ENCODE results near the gene WARS2. TPM values are rescaled to one million over a fixed set of nuclear protein-coding genes. Genes with fewer than 3 reads are reported as not detected.

WARS2 gene
- total RNA-seq, 2 experiments from 2014 or later = 7.0 to 11.0 TPM

DNA sequence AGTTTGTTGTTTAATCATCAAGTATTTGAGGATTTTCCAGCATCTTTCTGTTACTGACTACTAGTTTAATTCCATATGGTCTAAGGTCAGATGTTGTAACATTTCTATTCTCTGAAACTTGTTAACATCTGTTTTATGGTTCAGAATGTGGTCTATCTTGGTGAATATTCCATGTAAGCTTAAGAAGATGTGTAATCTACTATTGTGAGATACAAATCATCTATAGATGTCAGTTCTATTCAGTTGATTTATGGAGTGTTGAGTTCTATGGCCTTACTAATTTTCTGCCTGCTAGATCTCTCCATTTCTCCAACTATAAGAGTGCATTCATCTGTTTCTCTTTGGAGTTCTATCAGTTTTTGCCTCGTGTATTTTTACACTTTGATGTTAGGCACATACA lies 31.5 kb downstream of the WARS2 start:
- Histone ChIP-seq H3K9me2 (ENCODE audit: insufficient read depth, low read length) (no peaks in the 10 kb centered on the region), H3K79me2 (ENCODE audit: insufficient read depth, low read depth, low read length) (no peaks in the 10 kb centered on the region), H3K4me3 (ENCODE audit: low read depth, low read length, poor library complexity, severe bottlenecking) (no peak overlapping the region), H3K4me1 (ENCODE audit: insufficient read depth, low read length, poor library complexity, severe bottlenecking) (no peaks in the 10 kb centered on the region), H4K20me1 (ENCODE audit: insufficient read depth, low read length) (no peaks in the 10 kb centered on the region), H3K36me3 (ENCODE audit: insufficient read depth, low read length) (no peaks in the 10 kb centered on the region), H2AFZ (ENCODE audit: low read length) (no peak overlapping the region), H3K4me2 (ENCODE audit: low read length) (no peak overlapping the region), H3K9me3 (ENCODE audit: low read length) (no peaks in the 10 kb centered on the region), H3K27ac (ENCODE audit: low read depth, low read length, poor library complexity, severe bottlenecking) (no peak overlapping the region)
- DNase-seq (ENCODE audit: low spot score) = no peak
- intact Hi-C loops (cut with micrococcal nuclease; ENCODE audit: unreplicated experiment) = no loop called here
- no TSS peak for BruUV-seq (replicated peaks)
- no peak for TF ChIP-seq EZH2phosphoT487 (IDR thresholded peaks at IDR 0.05; ENCODE audit: borderline replicate concordance, low read depth, low read length)
- no peak for TF ChIP-seq CTCF (conservative IDR thresholded peaks at IDR 0.05; ENCODE audit: low read length)
- ChIA-PET CTCF (ENCODE audit: unreplicated experiment) (no interaction called here), POLR2A (no interaction called here)

- POLR2A ChIA-PET = no interaction called here
- TF ChIP-seq CTCF (conservative IDR thresholded peaks at IDR 0.05; ENCODE audit: low read length) (no peak), EZH2phosphoT487 (IDR thresholded peaks at IDR 0.05; ENCODE audit: borderline replicate concordance, low read depth, low read length) (no peak)
- Histone ChIP-seq H3K4me2 (ENCODE audit: low read length) (no peak overlapping the region), H3K79me2 (ENCODE audit: insufficient read depth, low read depth, low read length) (no peaks in the 10 kb centered on the region), H2AFZ (ENCODE audit: low read length) (no peak overlapping the region), H3K36me3 (ENCODE audit: insufficient read depth, low read length) (no peaks in the 10 kb centered on the region), H3K27ac (ENCODE audit: low read depth, low read length, poor library complexity, severe bottlenecking) (no peak overlapping the region), H3K4me3 (ENCODE audit: low read depth, low read length, poor library complexity, severe bottlenecking) (no peak overlapping the region), H4K20me1 (ENCODE audit: insufficient read depth, low read length) (no peaks in the 10 kb centered on the region), H3K9me2 (ENCODE audit: insufficient read depth, low read length) (no peaks in the 10 kb centered on the region), H3K4me1 (ENCODE audit: insufficient read depth, low read length, poor library complexity, severe bottlenecking) (no peaks in the 10 kb centered on the region), H3K9me3 (ENCODE audit: low read length) (no peaks in the 10 kb centered on the region)
- BruUV-seq (replicated peaks) = no TSS peak
- intact Hi-C loops (cut with micrococcal nuclease; ENCODE audit: unreplicated experiment) = no loop called here
- CTCF ChIA-PET (ENCODE audit: unreplicated experiment) = no interaction called here
- no peak for DNase-seq (ENCODE audit: low spot score)
Measured at GRCh38 chr1:119103764-119104163, 36.7 kb downstream of the WARS2 start.

DNA sequence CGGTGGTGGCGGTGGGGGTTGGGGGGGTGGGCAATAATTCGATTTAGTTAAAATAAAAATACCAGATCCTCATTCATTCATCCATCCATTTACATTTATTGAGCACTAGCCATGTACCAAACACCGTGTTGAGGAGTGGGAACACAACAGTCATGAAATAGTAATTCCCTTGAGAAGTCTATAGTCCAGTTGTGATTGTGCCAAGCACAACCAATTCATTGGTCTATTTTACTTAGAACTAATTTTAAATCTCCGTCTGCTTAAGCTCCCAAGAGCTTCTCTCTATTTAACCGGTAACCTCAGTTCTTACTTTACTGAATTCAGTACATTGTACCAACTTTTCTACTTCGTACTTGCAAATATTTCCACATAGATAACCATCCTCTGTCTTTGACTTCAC lies 38.4 kb downstream of the WARS2 start:
- Histone ChIP-seq H3K4me2 (ENCODE audit: low read length) (no peak overlapping the region), H3K27ac (ENCODE audit: low read depth, low read length, poor library complexity, severe bottlenecking) (no peak overlapping the region), H3K36me3 (ENCODE audit: insufficient read depth, low read length) (no peaks in the 10 kb centered on the region), H4K20me1 (ENCODE audit: insufficient read depth, low read length) (no peaks in the 10 kb centered on the region), H3K4me3 (ENCODE audit: low read depth, low read length, poor library complexity, severe bottlenecking) (no peak overlapping the region), H3K79me2 (ENCODE audit: insufficient read depth, low read depth, low read length) (no peaks in the 10 kb centered on the region), H3K4me1 (ENCODE audit: insufficient read depth, low read length, poor library complexity, severe bottlenecking) (no peaks in the 10 kb centered on the region), H3K9me3 (ENCODE audit: low read length) (no peaks in the 10 kb centered on the region), H3K9me2 (ENCODE audit: insufficient read depth, low read length) (no peaks in the 10 kb centered on the region), H2AFZ (ENCODE audit: low read length) (no peak overlapping the region)
- no peak for DNase-seq (ENCODE audit: low spot score)
- ChIA-PET POLR2A (no interaction called here), CTCF (ENCODE audit: unreplicated experiment) (no interaction called here)
- TF ChIP-seq CTCF (conservative IDR thresholded peaks at IDR 0.05; ENCODE audit: low read length) = no peak
- TF ChIP-seq EZH2phosphoT487 (IDR thresholded peaks at IDR 0.05; ENCODE audit: borderline replicate concordance, low read depth, low read length) = no peak
- intact Hi-C loops (cut with micrococcal nuclease; ENCODE audit: unreplicated experiment) = no loop called here
- BruUV-seq (replicated peaks) = no TSS peak
